Measurements from ENCODE around the gene HPS1. TPM values are rescaled to one million over a fixed set of nuclear protein-coding genes. Genes with fewer than 3 reads are reported as not detected.

The HPS1 gene
- total RNA-seq, 4 donors from 2014 or later, result 46.1 to 88.2 (median 63.0) TPM

DNA sequence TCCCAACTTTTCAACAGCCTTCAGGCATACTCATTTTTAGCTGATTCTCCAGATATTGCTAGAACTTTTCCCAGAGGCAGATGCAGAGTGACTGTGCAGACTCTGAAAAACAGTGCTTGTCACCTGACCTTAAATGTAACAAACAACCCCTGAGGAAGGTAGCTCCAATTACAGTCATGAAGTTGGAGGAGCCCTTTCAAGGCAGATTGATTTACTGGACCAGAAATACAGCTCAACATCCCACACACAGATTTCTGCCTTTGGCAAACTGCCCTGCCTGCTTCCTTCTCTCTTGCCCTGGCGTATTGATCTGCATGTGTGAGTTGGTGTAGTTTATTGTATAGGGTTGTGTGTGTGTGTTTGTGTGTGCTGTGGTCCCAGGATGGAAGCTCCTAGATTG lies 70.2 kb downstream of the HPS1 start:
- TF ChIP-seq, protein P1, sequence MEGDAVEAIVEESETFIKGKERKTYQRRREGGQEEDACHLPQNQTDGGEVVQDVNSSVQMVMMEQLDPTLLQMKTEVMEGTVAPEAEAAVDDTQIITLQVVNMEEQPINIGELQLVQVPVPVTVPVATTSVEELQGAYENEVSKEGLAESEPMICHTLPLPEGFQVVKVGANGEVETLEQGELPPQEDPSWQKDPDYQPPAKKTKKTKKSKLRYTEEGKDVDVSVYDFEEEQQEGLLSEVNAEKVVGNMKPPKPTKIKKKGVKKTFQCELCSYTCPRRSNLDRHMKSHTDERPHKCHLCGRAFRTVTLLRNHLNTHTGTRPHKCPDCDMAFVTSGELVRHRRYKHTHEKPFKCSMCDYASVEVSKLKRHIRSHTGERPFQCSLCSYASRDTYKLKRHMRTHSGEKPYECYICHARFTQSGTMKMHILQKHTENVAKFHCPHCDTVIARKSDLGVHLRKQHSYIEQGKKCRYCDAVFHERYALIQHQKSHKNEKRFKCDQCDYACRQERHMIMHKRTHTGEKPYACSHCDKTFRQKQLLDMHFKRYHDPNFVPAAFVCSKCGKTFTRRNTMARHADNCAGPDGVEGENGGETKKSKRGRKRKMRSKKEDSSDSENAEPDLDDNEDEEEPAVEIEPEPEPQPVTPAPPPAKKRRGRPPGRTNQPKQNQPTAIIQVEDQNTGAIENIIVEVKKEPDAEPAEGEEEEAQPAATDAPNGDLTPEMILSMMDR (IDR thresholded peaks at IDR 0.05; ENCODE audit: low read depth), result no peak

DNA sequence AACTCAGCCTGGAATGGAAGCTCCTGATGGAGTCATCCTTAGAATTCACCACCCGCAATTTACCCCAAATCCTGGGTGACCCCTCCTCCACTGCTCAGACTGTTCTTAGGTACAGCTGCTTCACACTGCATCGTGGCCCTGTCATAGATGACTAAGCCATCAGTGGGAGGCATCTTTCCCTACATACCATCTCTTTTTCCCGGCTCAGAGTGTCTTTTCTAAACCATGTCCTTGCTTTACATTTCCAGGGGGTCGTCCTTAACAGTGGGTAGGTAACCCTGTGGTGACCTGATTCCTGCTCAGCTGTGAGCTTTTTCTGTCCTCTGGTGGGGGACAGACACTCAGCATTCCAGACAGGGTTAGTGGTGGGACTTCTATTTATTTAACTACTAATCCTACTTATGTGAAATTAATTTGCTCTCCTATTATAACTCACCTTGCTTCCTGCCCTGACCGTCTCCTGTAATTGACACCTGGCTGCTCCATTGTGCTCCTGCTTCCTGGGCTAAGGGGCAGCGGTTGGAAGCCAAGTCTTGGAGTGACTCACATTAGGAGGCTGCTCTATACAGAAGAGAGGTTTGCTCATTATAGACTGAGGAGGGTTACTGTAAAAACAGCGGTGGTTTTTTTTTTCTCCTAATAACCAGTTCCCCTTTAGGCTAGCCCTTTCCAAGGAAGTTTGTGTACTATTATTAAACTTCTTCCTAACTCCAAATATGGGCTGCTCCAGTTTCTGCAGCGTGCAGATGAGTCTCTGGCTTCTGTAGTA lies 72.3 kb downstream of the HPS1 start:
- TF ChIP-seq, protein P1 (IDR thresholded peaks at IDR 0.05; ENCODE audit: low read depth), result no peak

DNA sequence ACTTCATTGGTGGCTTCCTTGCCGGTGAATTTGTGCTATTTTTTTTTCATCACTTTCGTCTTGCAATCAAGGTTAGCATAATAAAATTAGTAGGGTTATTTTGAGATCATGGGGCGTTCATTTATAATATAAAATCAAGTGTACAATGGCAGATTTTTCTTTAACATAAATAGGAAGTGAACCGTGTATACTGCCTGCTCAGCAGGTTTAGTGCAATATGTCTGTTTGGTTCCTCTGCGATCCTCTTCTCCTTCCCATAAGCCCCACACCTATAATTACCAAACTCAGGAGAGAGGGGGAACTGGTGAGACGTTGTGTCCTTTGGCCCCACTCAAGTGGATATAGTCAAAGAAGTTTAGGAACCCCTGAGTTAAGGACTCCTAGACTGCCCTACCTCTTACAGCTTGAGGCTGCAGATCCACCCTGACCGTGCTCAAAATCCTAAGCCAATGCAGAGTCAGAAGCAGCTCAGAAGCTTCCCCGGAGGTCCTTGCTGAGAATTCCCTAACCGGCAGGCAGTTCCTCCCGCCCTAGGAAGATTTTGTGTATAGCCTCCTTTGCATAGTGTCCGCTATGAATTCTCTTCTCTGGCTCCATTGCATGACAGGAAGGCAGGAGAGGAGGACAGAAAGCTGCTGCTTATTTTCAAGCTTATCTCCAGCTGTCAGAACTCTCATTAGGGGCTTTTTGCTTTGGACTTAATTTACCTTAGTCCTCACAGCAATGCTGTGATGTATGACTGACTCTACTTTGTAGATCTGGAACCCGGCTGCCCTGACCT lies 73.3 kb downstream of the HPS1 start:
- TF ChIP-seq, protein P1 (IDR thresholded peaks at IDR 0.05; ENCODE audit: low read depth), result no peak

DNA sequence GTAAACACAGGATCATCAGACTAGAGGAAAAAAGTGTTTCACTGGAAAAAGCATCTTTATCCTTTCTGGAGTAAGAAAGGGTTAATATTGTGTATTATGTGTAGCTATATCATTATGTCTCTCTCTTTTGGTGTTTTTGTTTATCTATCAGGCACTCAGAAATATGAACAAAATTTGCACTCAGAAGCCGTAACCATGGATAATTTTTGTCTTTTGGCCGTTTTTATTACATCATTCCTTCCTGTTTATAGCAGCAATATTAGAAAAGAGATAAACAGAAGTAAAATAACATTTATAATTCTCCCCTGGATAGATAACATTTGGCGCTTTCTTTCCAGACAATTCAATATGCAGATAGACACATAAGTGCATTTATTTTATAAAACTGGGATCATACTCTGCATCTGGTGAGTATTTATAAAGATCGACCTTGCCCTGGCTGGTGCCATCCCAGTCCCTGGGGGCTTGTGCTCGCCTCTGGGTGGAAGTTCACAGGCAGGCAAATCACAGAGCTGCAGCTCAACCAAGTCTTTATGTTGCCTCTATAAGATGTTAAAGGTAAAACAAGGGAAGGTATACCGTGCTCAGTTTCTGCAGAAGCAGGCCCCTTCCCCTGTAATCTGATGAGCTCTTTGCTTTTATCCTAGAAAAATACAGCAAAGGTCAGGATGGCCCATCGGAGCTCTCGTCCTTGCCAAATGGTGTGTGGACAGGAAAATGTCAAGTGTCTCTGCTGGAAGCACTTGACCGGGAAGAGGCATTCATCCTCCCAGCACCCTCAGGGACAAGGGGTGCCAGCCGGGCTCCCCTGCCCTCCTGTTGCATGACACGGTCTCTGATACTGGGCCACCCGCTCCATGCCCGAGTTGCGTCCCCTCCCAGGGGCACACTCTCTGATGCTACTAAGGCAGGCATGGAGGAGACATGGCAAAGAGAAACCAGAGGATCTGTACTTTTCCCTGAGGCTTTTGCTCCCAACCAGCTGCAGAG lies 75.6 kb downstream of the HPS1 start:
- TF ChIP-seq, protein P1 (IDR thresholded peaks at IDR 0.05; ENCODE audit: low read depth), result no peak

DNA sequence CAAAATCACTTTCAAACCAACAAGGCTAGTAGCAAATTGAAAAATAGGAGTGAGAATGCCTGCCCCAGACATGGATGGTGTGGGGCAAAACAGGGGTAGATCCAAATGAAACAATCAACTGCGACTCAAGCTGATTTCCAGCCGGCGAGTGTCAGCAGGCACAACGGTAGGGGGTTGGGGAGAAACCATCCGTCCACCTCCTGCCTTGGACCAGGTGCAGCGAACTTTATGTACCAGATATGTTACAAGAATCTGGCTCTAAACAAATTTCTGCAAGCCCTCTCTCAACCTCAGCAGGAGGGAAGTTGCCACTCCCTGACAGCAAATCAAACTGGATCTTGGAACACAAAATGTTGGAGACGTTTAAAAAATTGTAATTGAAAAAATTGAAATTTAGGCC lies 76.9 kb downstream of the HPS1 start:
- TF ChIP-seq, protein P1 (IDR thresholded peaks at IDR 0.05; ENCODE audit: low read depth), result no peak

DNA sequence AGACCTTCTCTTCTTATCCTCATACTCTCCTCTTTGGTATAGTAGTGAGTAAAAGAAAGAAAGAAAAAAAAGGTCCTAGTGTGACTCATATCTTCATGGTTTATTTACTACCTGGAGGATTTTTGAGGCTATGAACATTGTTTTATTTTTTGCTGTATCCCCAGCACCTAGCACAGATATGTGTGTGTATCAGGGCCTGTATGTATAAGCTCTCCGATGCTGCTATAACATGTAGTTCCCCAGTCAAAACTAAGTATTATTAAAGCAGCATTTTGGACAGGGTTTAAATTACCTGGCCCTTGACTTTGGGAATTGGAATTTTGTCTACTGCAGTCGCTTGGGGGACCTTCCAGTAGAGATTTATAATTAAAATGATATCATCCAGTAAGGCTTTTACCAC lies 78.1 kb downstream of the HPS1 start:
- TF ChIP-seq, protein P1 (IDR thresholded peaks at IDR 0.05; ENCODE audit: low read depth), result no peak

Measured in subcutaneous adipose tissue (tissue), 4 donors.